ENCODE results near the gene FBXO9. TPM values are rescaled to one million over a fixed set of nuclear protein-coding genes. Genes with fewer than 3 reads are reported as not detected.

The FBXO9 gene
- total RNA-seq, 1 experiment from 2014 or later = 68.4 TPM

DNA sequence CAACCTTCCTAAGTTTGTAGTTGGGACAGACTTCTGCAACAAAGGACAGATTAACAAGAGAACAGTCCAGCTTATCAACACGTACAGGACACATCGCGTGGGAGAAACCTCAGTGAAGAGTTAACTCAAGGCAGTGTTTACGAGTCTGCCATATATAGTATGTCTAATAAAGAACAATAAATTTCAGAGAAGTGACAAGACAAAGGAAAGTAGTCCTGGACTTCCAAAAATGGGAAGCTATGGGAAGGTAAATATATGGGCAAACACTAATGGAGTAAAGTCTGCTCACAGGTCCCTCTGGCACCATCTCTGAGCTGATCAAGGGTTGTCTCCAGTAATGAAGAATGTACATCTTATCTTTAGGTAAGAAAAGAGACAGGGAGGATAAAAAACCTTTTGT, 48.5 kb downstream of the FBXO9 start:
- Histone ChIP-seq H4K8ac (replicated peaks; ENCODE audit: insufficient read length, low read depth, low read length) (no peak overlapping the region), H2AK5ac (ENCODE audit: insufficient read length, low read length) (no peak overlapping the region), H3K9ac (ENCODE audit: extremely low read depth, insufficient read length, low read length) (no peak overlapping the region), H3K56ac (ENCODE audit: insufficient read length, low read depth, low read length) (no peak overlapping the region), H3K23me2 (ENCODE audit: insufficient read length, low read depth, low read length, poor library complexity, severe bottlenecking) (no peaks in the 10 kb centered on the region), H3K27me3 (ENCODE audit: insufficient read depth, low read length) (no peaks in the 10 kb centered on the region), H3K27ac (ENCODE audit: insufficient read length, low read depth, low read length) (no peak overlapping the region), H3K4me2 (ENCODE audit: insufficient read depth, insufficient read length, low read length) (no peak overlapping the region), H2AFZ (ENCODE audit: low read length) (no peak overlapping the region), H3K4me1 (ENCODE audit: insufficient read depth, low read length) (no peaks in the 10 kb centered on the region), H2BK120ac (ENCODE audit: low read depth, low read length, poor library complexity, severe bottlenecking) (no peak overlapping the region), H3T11ph (ENCODE audit: low read length) (no peak overlapping the region), H3K14ac (ENCODE audit: insufficient read depth, low read length) (no peak overlapping the region), H4K20me1 (ENCODE audit: control insufficient read depth, insufficient read depth, insufficient read length) (no peaks in the 10 kb centered on the region), H3K18ac (ENCODE audit: insufficient read length, low read depth, low read length) (no peak overlapping the region), H2BK5ac (ENCODE audit: insufficient read length, low read length) (no peak overlapping the region), H4K91ac (ENCODE audit: insufficient read length, low read depth, low read length) (no peak overlapping the region), H2BK20ac (ENCODE audit: low read depth, low read length, poor library complexity, severe bottlenecking) (no peak overlapping the region), H3K23ac (ENCODE audit: insufficient read length, low read depth, low read length) (no peak overlapping the region), H2BK12ac (ENCODE audit: insufficient read length, low read depth, low read length) (no peak overlapping the region), H3K4ac (ENCODE audit: low read depth, low read length) (no peak overlapping the region), H2BK15ac (ENCODE audit: low read depth, low read length) (no peak overlapping the region), H3K79me2 (ENCODE audit: insufficient read depth, low read length) (no peaks in the 10 kb centered on the region), H4K5ac (ENCODE audit: insufficient read length, low read depth, low read length) (no peak overlapping the region), H3K79me1 (ENCODE audit: insufficient read depth, low read depth, low read length, poor library complexity, severe bottlenecking) (no peaks in the 10 kb centered on the region), H3K9me3 (ENCODE audit: control insufficient read depth, low read depth, low read length) (no peaks in the 10 kb centered on the region)
- no CpG with 5 or more reads among the region's 4 CpGs for WGBS (ENCODE audit: extremely low coverage, insufficient read length, low lambda C conversion rate)
- peaks cover 3% of the 10 kb centered on the region; the same call in 1 of the 2 replicates for H3K27me3 Mint-ChIP-seq (ENCODE audit: low read depth)
- H3K36me3 Mint-ChIP-seq (ENCODE audit: insufficient read depth in 1 of 3, low read depth in 3 of 3) = no peaks in the 10 kb centered on the region
- peaks cover 2 to 3% of the 10 kb centered on the region in 2 experiments; a peak in 2 of 5 replicates for H3K9me3 Mint-ChIP-seq
- DNase-seq = no peak
- H3K4me3 Mint-ChIP-seq = no peak overlapping the region
- TF ChIP-seq, protein P1, sequence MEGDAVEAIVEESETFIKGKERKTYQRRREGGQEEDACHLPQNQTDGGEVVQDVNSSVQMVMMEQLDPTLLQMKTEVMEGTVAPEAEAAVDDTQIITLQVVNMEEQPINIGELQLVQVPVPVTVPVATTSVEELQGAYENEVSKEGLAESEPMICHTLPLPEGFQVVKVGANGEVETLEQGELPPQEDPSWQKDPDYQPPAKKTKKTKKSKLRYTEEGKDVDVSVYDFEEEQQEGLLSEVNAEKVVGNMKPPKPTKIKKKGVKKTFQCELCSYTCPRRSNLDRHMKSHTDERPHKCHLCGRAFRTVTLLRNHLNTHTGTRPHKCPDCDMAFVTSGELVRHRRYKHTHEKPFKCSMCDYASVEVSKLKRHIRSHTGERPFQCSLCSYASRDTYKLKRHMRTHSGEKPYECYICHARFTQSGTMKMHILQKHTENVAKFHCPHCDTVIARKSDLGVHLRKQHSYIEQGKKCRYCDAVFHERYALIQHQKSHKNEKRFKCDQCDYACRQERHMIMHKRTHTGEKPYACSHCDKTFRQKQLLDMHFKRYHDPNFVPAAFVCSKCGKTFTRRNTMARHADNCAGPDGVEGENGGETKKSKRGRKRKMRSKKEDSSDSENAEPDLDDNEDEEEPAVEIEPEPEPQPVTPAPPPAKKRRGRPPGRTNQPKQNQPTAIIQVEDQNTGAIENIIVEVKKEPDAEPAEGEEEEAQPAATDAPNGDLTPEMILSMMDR (conservative IDR thresholded peaks at IDR 0.05) = no peak
- H3K4me1 Mint-ChIP-seq = peaks cover 9 to 11% of the 10 kb centered on the region in 2 experiments
- H3K27ac Mint-ChIP-seq = no peak overlapping the region
